Astrocyte (in vitro differentiated cells and primary cell): ENCODE results near the gene ZNF554.

Experiments
- CTCF ChIP-seq: IDR thresholded peaks from 2 replicates; pipeline ENCODE4 v1.5.1; 2011; ENCODE audit warnings: low read depth, mild to moderate bottlenecking, inconsistent platforms, low read length, moderate library complexity; ENCODE audit not compliant: insufficient read depth
- EZH2 ChIP-seq: IDR thresholded peaks from 2 replicates; pipeline ENCODE4 v1.6.1; 2012; ENCODE audit warnings: mild to moderate bottlenecking, low read length, inconsistent platforms; ENCODE audit not compliant: insufficient read depth

GRCh38 chr19:2813235-2814160 is 6.2 kb upstream of the ZNF554 start:
- TF ChIP-seq CTCF = no peak
- TF ChIP-seq EZH2 = no peak
